HG03095 (cell line): ENCODE results near the gene LZTS3.
"Not testable (repeated sequence)": the region's sequence is repeated elsewhere in the genome, so short reads cannot be mapped to it uniquely, and the experiment has no call there.

Experiments
- ATAC-seq: cut with Tn5 transposase; IDR thresholded peaks from one replicate; pipeline ENCODE4 v1.9.1; 2021; ENCODE audit warnings: moderate library complexity; ENCODE audit not compliant: unreplicated experiment

LZTS3 gene

DNA sequence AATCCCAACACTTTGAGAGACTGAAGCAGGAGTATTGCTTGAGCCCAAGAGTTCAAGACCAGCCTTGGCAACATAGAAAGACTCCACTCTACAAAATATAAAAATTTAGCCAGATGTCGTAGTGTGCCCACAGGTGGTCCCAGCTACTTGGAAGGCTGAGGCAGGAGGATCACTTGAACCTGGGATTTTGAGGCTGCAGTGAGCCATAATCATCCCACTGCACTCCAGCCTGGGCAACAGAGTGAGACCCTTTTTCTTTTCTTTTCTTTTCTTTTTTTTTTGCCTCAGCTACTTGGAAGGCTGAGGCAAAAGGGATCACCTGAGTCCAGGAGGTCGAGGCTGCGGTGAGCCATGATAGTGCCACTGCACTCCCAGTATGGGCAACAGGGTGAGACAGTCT lies 31.6 kb downstream of the LZTS3 start:
- no peak for ATAC-seq

DNA sequence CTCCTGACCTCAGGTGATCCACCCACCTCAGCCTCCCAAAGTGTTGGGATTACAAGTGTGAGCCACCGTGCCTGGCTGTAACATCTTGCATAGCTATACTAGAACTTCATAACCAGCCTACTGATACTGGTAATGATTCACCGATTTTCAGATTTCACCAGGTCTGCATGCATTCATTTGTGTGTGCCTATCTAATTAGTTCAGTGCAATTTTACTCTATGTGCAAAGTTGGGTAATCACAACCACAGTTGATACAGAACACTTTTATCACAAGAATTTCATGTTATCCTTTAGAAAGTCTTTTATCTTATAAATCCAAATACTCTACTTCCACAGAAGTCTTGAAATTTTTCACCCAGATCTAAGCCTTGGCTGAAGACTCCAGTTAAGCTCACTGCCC lies 35.9 kb downstream of the LZTS3 start:
- ATAC-seq, result no peak

GRCh38 chr20:3135507-3136070 lies 37.8 kb downstream of the LZTS3 start:
- ATAC-seq, result no peak

- ATAC-seq, result no peak
Observed at GRCh38 chr20:3134151-3134550, 39.2 kb downstream of the LZTS3 start.

DNA sequence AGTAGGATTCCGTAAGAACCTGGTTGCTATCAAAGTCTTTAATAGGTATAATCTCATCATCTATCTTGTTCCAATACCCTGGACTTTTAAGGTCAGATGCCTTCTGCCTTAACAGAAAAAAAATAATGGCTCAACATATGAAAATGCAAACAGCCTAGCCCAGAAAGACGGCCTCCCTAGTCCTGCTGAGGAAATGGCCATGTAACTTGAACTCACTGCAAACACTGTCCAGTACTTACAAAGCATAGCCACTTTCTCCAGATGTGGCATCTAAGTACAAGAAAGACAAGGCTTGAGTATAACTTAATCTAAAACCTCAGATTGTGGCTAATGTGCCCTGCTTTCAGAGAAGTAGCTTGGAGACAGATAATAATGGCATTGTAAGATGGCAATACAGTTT lies 40.2 kb downstream of the LZTS3 start:
- ATAC-seq, result no peak

DNA sequence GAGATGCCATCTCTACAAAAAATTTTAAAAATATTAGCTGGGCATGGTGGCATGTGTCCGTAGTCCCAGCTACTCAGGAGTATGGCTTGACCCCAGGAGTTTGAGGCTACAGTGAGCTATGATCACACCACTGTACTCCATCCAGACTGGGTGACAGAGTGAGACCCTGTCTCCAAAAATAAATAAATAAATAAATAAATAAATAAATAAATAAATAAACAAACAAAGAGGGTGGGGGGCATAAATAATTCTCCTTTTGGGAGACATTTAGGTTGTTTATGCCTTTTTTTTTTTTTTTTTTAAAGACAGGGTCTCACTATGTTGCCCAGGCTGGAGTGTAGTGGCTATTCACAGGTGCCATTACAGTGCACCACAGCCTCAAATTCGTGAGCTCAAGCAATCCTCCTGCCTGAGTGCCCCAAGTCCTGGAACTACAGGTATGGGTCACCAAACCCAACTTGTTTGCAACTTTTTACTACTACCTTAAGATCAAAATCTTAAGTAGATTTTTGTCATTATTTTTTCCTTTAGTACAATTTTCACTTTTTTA lies 43.2 kb downstream of the LZTS3 start:
- no peak for ATAC-seq

GRCh38 chr20:3129094-3129493 lies 44.3 kb downstream of the LZTS3 start:
- ATAC-seq, result no peak

GRCh38 chr20:3128275-3128984 lies 44.9 kb downstream of the LZTS3 start:
- no peak for ATAC-seq

DNA sequence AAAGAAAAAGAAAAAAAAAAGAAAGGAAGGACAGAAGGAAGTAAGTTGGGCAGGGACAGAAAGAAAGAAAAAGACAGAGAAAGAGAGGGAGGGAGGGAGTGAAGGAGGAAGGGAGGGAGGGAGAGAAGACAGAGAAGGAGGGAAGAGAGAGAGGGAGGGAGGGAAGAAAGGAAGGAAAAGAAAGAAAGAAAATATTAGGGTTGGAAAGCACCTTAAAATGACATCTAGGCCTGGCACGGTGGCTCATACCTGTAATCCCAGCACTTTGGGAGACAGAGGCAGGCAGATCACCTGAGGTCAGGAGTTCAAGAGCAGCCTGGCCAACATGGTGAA lies 46.9 kb downstream of the LZTS3 start:
- no peak for ATAC-seq

GRCh38 chr20:3125776-3126526 lies 47.4 kb downstream of the LZTS3 start:
- ATAC-seq, result not testable (repeated sequence)

DNA sequence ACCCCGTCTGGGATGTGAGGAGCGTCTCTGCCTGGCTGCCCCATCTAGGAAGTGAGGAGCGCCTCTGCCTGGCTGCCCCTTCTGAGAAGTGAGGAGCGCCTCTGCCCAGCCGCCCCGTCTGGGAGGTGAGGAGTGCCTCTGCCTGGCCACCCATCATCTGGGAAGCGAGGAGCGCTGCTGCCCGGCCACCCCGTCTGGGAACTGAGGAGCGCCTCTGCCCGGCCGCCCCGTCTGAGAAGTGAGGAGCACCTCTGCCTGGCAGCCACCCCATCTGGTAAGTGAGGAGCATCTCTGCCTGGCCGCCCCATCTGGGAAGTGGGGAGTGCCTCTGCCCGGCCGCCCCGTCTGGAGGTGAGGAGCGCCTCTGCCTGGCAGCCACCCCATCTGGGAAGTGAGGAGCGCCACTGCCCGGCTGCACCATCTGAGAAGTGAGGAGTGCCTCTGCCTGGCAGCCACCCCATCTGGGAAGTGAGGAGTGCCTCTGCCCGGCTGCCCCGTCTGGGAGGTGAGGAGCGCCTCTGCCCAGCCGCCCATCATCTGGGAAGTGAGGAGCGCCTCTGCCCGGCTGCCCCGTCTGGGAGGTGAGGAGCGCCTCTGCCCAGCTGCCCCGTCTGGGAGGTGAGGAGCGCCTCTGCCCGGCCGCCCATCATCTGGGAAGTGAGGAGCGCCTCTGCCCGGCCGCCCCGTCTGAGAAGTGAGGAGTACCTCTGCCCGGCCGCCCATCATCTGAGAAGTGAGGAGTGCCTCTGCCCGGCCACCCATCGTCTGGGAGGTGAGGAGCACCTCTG lies 48.4 kb downstream of the LZTS3 start:
- ATAC-seq, result not testable (repeated sequence)

DNA sequence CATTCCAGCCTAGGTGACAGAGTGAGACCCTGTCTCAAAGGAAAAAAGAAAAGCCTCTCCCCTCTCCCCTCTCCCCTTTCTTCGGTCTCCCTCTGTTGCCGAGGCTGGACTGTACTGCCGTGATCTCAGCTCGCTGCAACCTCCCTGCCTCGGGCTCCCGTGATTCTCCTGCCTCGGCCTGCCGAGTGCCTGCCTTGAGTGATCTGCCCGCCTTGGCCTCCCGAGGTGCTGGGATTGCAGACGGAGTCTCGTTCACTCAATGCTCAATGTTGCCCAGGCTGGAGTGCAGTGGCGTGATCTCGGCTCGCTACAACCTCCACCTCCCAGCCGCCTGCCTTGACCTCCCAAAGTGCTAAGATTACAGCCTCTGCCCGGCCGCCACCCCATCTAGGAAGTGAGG lies 49.2 kb downstream of the LZTS3 start:
- not testable (repeated sequence) for ATAC-seq

GRCh38 chr20:3123542-3123941 lies 49.8 kb downstream of the LZTS3 start:
- no peak for ATAC-seq

DNA sequence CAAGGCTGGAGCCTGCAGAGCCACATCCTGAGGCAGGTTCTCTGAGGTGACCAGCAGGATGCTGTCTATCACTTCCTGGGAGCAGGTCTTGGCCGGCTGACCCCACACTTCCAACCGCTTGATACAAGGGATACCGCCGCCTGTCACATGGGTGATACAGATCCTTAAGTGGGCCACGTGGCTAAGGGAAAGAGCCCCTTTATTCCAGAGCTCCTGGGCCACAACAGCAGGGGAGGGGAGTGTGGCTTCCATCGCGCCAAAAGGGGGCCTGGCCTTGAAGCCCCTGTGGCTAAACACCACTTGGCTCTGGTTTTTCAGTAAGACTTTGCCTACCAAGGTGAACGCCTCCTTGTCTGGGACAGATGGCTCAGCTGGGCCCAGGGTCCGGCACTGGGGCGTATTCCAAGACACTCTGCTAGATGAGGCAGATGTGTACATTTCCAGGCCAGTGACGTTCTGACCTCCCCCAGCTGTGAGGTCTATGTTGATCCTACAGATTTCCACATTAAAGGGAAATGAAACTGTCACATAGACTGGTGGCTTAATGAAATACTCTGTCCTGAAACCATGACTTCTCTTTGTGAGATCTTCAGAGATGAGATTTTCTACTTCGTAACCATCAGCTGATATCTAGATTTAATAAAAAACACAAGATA lies 51.3 kb downstream of the LZTS3 start:
- ATAC-seq, result no peak

DNA sequence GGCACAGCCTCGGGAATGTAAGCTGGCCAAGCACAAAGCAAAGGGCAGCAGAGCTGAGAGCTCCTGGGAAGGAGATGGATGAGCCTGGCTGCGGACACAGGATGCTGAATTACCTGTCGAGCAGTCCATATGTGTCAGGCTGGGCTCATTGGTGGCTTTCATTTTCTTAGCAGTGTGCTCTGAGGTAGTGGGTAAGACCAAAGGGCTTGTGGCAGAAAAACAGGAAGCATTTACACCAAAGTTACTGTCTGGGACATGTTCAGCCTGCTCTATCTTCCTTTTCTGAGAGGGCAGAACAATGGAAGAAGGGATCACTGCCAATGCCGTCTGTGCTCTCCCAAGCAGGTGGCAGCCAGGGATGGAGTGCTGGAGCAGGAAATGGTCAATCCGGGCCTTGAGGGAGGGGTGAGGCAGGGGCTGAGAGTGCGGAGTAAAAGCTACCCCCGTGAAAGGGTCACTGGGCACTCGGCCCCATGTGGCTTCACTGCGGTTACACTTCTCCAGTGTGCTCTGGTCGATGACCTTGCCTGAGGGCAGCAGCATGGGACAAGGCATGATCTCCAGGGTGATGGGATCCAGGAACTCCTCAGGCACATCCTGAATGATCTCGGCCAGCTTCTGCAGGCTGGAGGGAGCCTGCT lies 52.0 kb downstream of the LZTS3 start:
- no peak for ATAC-seq

DNA sequence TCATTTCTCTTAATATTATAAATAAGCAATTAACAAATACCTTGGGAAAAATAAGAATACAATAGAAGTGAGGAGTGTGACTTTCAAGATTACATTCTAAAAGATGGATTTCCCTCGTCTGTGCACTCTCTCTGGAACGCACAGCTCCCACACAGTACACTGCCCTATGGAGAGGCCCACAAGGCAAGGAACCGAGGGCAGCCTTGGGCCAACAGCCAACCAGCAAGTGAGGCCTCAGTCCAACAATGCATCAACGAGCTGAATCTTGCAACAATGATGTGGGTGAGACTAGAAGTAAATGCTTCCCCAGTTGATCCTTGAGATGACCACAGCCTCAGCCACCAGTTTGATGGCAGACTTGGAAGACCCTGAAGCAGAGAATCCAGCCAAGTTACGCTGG lies 54.3 kb downstream of the LZTS3 start:
- ATAC-seq, result no peak

DNA sequence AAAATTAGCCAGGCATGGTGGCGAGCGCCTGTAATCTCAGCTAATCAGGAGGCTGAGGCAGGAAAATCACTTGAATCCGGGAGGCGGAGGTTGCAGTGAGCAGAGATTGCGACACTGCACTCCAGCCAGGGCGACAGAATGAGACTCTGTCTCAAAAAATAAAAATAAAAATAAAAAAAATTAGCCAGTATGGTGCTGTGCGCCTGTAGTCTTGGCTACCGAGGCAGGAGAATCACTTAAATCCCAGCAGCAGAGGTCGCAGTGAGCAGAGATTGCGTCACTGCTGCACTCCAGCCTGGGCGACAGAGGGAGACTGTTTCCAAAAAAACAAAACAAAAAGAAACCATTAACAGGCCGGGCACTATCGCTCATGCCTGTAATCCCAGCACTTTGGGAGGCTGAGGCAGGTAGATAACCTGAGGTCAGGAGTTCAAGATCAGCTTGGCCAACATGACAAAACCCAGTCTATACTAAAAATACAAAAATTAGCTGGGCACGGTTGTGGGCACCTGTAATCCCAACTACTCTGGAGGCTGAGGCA lies 55.4 kb downstream of the LZTS3 start:
- ATAC-seq, result not testable (repeated sequence)

- ATAC-seq, result no peak
Observed at GRCh38 chr20:3116341-3116740, 57.0 kb downstream of the LZTS3 start.

GRCh38 chr20:3115190-3116107 lies 57.9 kb downstream of the LZTS3 start:
- no peak for ATAC-seq
